Left colon (tissue), 2 donors: ENCODE measurements around the gene DNA2. TPM values are rescaled to one million over a fixed set of nuclear protein-coding genes. Genes with fewer than 3 reads are reported as not detected.
"Not testable (repeated sequence)": the region's sequence is repeated elsewhere in the genome, so short reads cannot be mapped to it uniquely, and the experiment has no call there.

Source experiments
- ATAC-seq: fragments of 200-7000 bp; cut with Tn5 transposase; one replicate; pipeline ENCODE4 v1.9.1; 2020; ENCODE audit warnings: mild to moderate bottlenecking, moderate library complexity
- DNase-seq, 2 donors: peaks; one replicate each; pipeline ENCODE4 v3.0.0-alpha.2; 2020
- intact Hi-C, 2 donors: fragments of 100-400 bp; cut with DNase I in 1 of 2; cut with micrococcal nuclease in 1 of 2; formaldehyde crosslinking; loops; one replicate each; pipeline versions ENCODE4 v1.11.2 to v1.14.0; 2022; cut with DNase I, micrococcal nuclease
- long read RNA-seq: library from polyadenylated mRNA; unstranded; transcript quantifications from one replicate; pipeline ENCODE4 v2.0.0, GENCODE V29; 2021
- total RNA-seq, 2 donors: library from RNA; stranded (reverse); fragmentation: NEBNext Ultra II Directional; extraction: Animal tissue kit (Norgen Biotek cat#: 25700); gene quantifications; one replicate each; pipeline ENCODE4 v1.2.1, GENCODE V29; 2021
- donor health status: DM: no; HTN: no; CAD: no.
- donor health status: DM: yes; HTN: yes; CAD: no.

The DNA2 gene
- total RNA-seq: 1 to 10 TPM; 3.8 to 6.7 TPM
- long read RNA-seq, partial matches to known transcripts: 1 of 3 reads
- long read RNA-seq, other reads (novel, unspliced or antisense): 2 of 3 reads

GRCh38 chr10:68471586-68472408, at the start of gene DNA2:
DNA2 (minus strand) TSS chr10:68471973; CDS start chr10:68471864, 109 bp downstream.
- intact Hi-C loops: no loop called here
- ATAC-seq (peak; percentile 93), DNase-seq (peak; percentile 55 to 75)

- intact Hi-C loops, DNase-seq, ATAC-seq: not testable (repeated sequence)
Measured at GRCh38 chr10:68518609-68519008, 46.8 kb upstream of the DNA2 start.

GRCh38 chr10:68517188-68517587, 45.4 kb upstream of the DNA2 start:
- DNase-seq (peak in 1 of 2 donors; percentile 13), ATAC-seq (peak; percentile 85)
- intact Hi-C loops: no loop called here

GRCh38 chr10:68516766-68517165, 45.0 kb upstream of the DNA2 start:
- DNase-seq: no peak
- intact Hi-C loops: no loop called here

GRCh38 chr10:68516216-68516615, 44.4 kb upstream of the DNA2 start:
- intact Hi-C loops, DNase-seq, ATAC-seq: not testable (repeated sequence)

More at GRCh38 chr10:68516766-68517165, 45.0 kb upstream of the DNA2 start:
- ATAC-seq: no peak

- ATAC-seq: peak; percentile 78
- DNase-seq: no peak
- intact Hi-C loops: no loop called here
Measured at GRCh38 chr10:68508090-68508489, 36.3 kb upstream of the DNA2 start.

- peak; percentile 87 for ATAC-seq
- DNase-seq: no peak
- intact Hi-C loops: no loop called here
Measured at GRCh38 chr10:68506411-68506810, 34.6 kb upstream of the DNA2 start.

- no peak for DNase-seq
- ATAC-seq: no peak
Measured at GRCh38 chr10:68502846-68503245, 31.1 kb upstream of the DNA2 start.

GRCh38 chr10:68501691-68502090, 29.9 kb upstream of the DNA2 start:
- DNase-seq: no peak
- intact Hi-C loops: no loop called here
- no peak for ATAC-seq

More at GRCh38 chr10:68502846-68503245, 31.1 kb upstream of the DNA2 start:
- intact Hi-C loops: no loop called here

- ATAC-seq (no peak), DNase-seq (no peak)
- intact Hi-C loops: no loop called here
Measured at GRCh38 chr10:68499544-68499943, 27.8 kb upstream of the DNA2 start.

- DNase-seq (no peak), ATAC-seq (no peak)
- intact Hi-C loops: no loop called here
Measured at GRCh38 chr10:68496072-68496471, 24.3 kb upstream of the DNA2 start.

GRCh38 chr10:68492118-68492517, 20.3 kb upstream of the DNA2 start:
- DNase-seq (no peak), ATAC-seq (no peak)
- intact Hi-C loops: no loop called here

- no peak for DNase-seq
- no peak for ATAC-seq
- intact Hi-C loops: no loop called here
Measured at GRCh38 chr10:68489919-68490318, 18.1 kb upstream of the DNA2 start.

GRCh38 chr10:68474021-68474420, 2.2 kb upstream of the DNA2 start:
- ATAC-seq (no peak), DNase-seq (no peak)
- intact Hi-C loops: no loop called here

GRCh38 chr10:68471063-68471585, 649 bp downstream of the DNA2 start:
- intact Hi-C loops: no loop called here
- no peak for DNase-seq
- no peak for ATAC-seq

GRCh38 chr10:68470300-68470699, 1.5 kb downstream of the DNA2 start:
- ATAC-seq: no peak
- no peak for DNase-seq
- intact Hi-C loops: no loop called here

GRCh38 chr10:68469838-68470237, 1.9 kb downstream of the DNA2 start:
- ATAC-seq (no peak), DNase-seq (no peak)
- intact Hi-C loops: no loop called here

GRCh38 chr10:68464729-68465128, 7.0 kb downstream of the DNA2 start:
- DNase-seq, ATAC-seq, intact Hi-C loops: not testable (repeated sequence)

GRCh38 chr10:68463365-68464093, 8.2 kb downstream of the DNA2 start:
- intact Hi-C loops: no loop called here
- DNase-seq (no peak), ATAC-seq (no peak)

- ATAC-seq: no peak
- no peak for DNase-seq
- intact Hi-C loops: no loop called here
Measured at GRCh38 chr10:68462536-68462935, 9.2 kb downstream of the DNA2 start.
